Duodenal mucosa (tissue), 2 donors: Measurements from ENCODE around the gene DOCK7.
"Not testable (repeated sequence)": the region's sequence is repeated elsewhere in the genome, so short reads cannot be mapped to it uniquely, and the experiment has no call there.

ENCODE experiments used
- H3K27ac ChIP-seq: one replicate; pipeline ENCODE4 v1.7.0; 2013; ENCODE audit warnings: low read depth, low read length
- H3K27me3 ChIP-seq, 2 donors: one replicate each; pipeline ENCODE4 v1.7.0; 2013; ENCODE audit warnings: low read length in 2 of 2, control low read depth in 1 of 2; ENCODE audit not compliant: insufficient read depth in 2 of 2, control insufficient read depth in 1 of 2
- H3K36me3 ChIP-seq, 2 donors: one replicate each; pipeline ENCODE4 v1.7.0; 2013; ENCODE audit warnings: low read length in 2 of 2, control low read depth in 1 of 2; ENCODE audit not compliant: insufficient read depth in 2 of 2, control insufficient read depth in 1 of 2
- H3K4me1 ChIP-seq, 2 donors: one replicate each; pipeline ENCODE4 v1.7.0; 2013; ENCODE audit warnings: low read length in 2 of 2, control low read depth in 1 of 2; ENCODE audit not compliant: insufficient read depth in 2 of 2, control insufficient read depth in 1 of 2
- H3K4me3 ChIP-seq, 2 donors: one replicate each; pipeline ENCODE4 v1.7.0; 2013; ENCODE audit warnings: low read length in 2 of 2, low read depth in 1 of 2
- H3K9ac ChIP-seq, 2 donors: one replicate each; pipeline ENCODE4 v1.7.0; 2013; ENCODE audit warnings: low read length in 2 of 2, low read depth in 1 of 2
- H3K9me3 ChIP-seq, 2 donors: one replicate each; pipeline ENCODE4 v1.7.0; 2013; ENCODE audit warnings: low read length in 2 of 2, control low read depth in 1 of 2; ENCODE audit not compliant: control insufficient read depth in 1 of 2

The DOCK7 gene

GRCh38 chr1:62720946-62721554 lies 32.9 kb upstream of the DOCK7 start:
- H3K4me3 ChIP-seq: no peak overlapping the region
- H3K27me3 ChIP-seq: no peaks in the 10 kb centered on the region
- no peak overlapping the region for H3K27ac ChIP-seq
- no peaks in the 10 kb centered on the region for H3K9me3 ChIP-seq
- H3K36me3 ChIP-seq: no peaks in the 10 kb centered on the region
- peaks cover 10 to 20% of the 10 kb centered on the region in 2 donors for H3K4me1 ChIP-seq
- H3K9ac ChIP-seq: no peak overlapping the region

- not testable (repeated sequence) for H3K27me3 ChIP-seq, H3K27ac ChIP-seq, H3K9me3 ChIP-seq, H3K4me3 ChIP-seq, H3K9ac ChIP-seq, H3K36me3 ChIP-seq
- H3K4me1 ChIP-seq: peaks cover 9 to 10% of the 10 kb centered on the region in 2 donors
Observed at GRCh38 chr1:62718400-62718799, 30.2 kb upstream of the DOCK7 start.

GRCh38 chr1:62717483-62717882 lies 29.3 kb upstream of the DOCK7 start:
- H3K4me3 ChIP-seq: no peak overlapping the region
- no peaks in the 10 kb centered on the region for H3K27me3 ChIP-seq
- H3K36me3 ChIP-seq: no peaks in the 10 kb centered on the region
- no peak overlapping the region for H3K27ac ChIP-seq
- H3K4me1 ChIP-seq: peaks cover 9 to 10% of the 10 kb centered on the region in 2 donors
- H3K9ac ChIP-seq: no peak overlapping the region
- no peaks in the 10 kb centered on the region for H3K9me3 ChIP-seq

- Histone ChIP-seq H3K27me3 (no peaks in the 10 kb centered on the region), H3K36me3 (no peaks in the 10 kb centered on the region), H3K4me3 (no peak overlapping the region), H3K9me3 (no peaks in the 10 kb centered on the region), H3K9ac (no peak overlapping the region), H3K4me1 (peaks cover 7 to 9% of the 10 kb centered on the region in 2 donors), H3K27ac (no peak overlapping the region)
Observed at GRCh38 chr1:62716397-62716796, 28.2 kb upstream of the DOCK7 start.

- Histone ChIP-seq H3K27me3 (no peaks in the 10 kb centered on the region), H3K27ac (no peak overlapping the region), H3K9me3 (no peaks in the 10 kb centered on the region), H3K4me3 (no peak overlapping the region), H3K9ac (no peak overlapping the region), H3K36me3 (no peaks in the 10 kb centered on the region), H3K4me1 (peaks cover 6 to 9% of the 10 kb centered on the region in 2 donors)
Observed at GRCh38 chr1:62712336-62713243, 24.4 kb upstream of the DOCK7 start.

GRCh38 chr1:62707744-62708120 lies 19.5 kb upstream of the DOCK7 start:
- Histone ChIP-seq H3K36me3 (no peaks in the 10 kb centered on the region), H3K4me1 (peaks cover 11 to 16% of the 10 kb centered on the region in 2 donors), H3K27ac (no peak overlapping the region), H3K9me3 (no peaks in the 10 kb centered on the region), H3K4me3 (peak overlapping the region in 1 of 2 donors; percentile 23), H3K9ac (no peak overlapping the region), H3K27me3 (no peaks in the 10 kb centered on the region)

GRCh38 chr1:62706985-62707743 lies 19.0 kb upstream of the DOCK7 start:
- Histone ChIP-seq H3K4me1 (peaks cover 11 to 16% of the 10 kb centered on the region in 2 donors), H3K27ac (no peak overlapping the region), H3K27me3 (no peaks in the 10 kb centered on the region), H3K36me3 (no peaks in the 10 kb centered on the region), H3K9ac (no peak overlapping the region), H3K4me3 (peak overlapping the region in 1 of 2 donors; percentile 48), H3K9me3 (no peaks in the 10 kb centered on the region)

GRCh38 chr1:62698161-62698560 lies 10.0 kb upstream of the DOCK7 start:
- H3K4me1 ChIP-seq, H3K36me3 ChIP-seq, H3K4me3 ChIP-seq, H3K9ac ChIP-seq, H3K27me3 ChIP-seq, H3K9me3 ChIP-seq, H3K27ac ChIP-seq: not testable (repeated sequence)

- not testable (repeated sequence) for H3K27ac ChIP-seq, H3K36me3 ChIP-seq, H3K9me3 ChIP-seq, H3K9ac ChIP-seq, H3K4me3 ChIP-seq, H3K27me3 ChIP-seq
- peaks cover 24 to 27% of the 10 kb centered on the region in 2 donors for H3K4me1 ChIP-seq
Observed at GRCh38 chr1:62694479-62694878, 6.3 kb upstream of the DOCK7 start.

- Histone ChIP-seq H3K4me1 (peaks cover 24 to 27% of the 10 kb centered on the region in 2 donors), H3K27ac (no peak overlapping the region), H3K4me3 (no peak overlapping the region), H3K9me3 (no peaks in the 10 kb centered on the region), H3K9ac (no peak overlapping the region), H3K27me3 (no peaks in the 10 kb centered on the region), H3K36me3 (no peaks in the 10 kb centered on the region)
Observed at GRCh38 chr1:62693123-62693522, 4.9 kb upstream of the DOCK7 start.
